ENCODE measurements around the gene PLSCR3.

- TF ChIP-seq CTCF (IDR thresholded peaks at IDR 0.05; ENCODE audit: low read depth, low read length) = no peak
- TF ChIP-seq EZH2phosphoT487 (IDR thresholded peaks at IDR 0.05; ENCODE audit: low read depth) = no peak
These were observed 36.9 kb downstream of the PLSCR3 start for GRCh38 chr17:7357381-7357780.
